ENCODE measurements around the gene GPR151. TPM values are rescaled to one million over a fixed set of nuclear protein-coding genes. Genes with fewer than 3 reads are reported as not detected.

GPR151 gene
- total and polyA plus RNA-seq, 2 of the 8 experiments (the other 6 are each of a cell fraction or from before 2014, with no cell fraction given): 0.03 TPM; not detected in 1

DNA sequence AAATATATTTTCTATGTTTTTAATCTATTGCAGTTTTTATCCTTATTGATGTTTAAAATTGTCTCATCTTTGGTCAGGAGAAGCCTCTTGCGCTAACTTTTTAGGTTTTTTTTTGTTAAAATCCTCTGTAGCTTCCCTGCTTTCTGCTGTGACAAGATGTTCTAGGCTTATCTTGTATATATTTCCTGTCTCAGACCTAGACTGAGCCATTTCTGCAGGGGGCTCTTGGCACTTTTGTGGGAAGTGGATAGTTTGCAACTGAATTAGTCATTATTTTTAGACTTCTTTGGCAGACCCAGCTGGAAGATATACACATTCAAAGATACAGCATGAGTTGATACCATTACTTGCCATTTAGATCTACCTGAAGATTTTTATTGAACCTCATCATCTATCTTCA lies 40.1 kb downstream of the GPR151 start (continued):
- TF ChIP-seq MAFK (IDR thresholded peaks at IDR 0.05; ENCODE audit: low read depth, low read length): no peak
